Activated naive CD4-positive, alpha-beta T cell treated with anti-CD3 and anti-CD28 coated beads, Interleukin-2, amount 50 U/mL, for 72 hours (primary cell): Measurements from ENCODE around the gene RNU1-4. TPM values are rescaled to one million over a fixed set of nuclear protein-coding genes. Genes with fewer than 3 reads are reported as not detected.
A peak's percentile ranks its signal among the peaks of the same experiment; 100 is the strongest.
"Not testable (repeated sequence)": the region's sequence is repeated elsewhere in the genome, so short reads cannot be mapped to it uniquely, and the experiment has no call there.

ENCODE experiments used
- ATAC-seq, 2 donors: fragments of 150-1000 bp; cut with Tn5 transposase; 2 replicates each; pipeline ENCODE4 v1.10.0; 2021; ENCODE audit warnings: mild to moderate bottlenecking in 2 of 2, moderate library complexity in 2 of 2
- DNase-seq, 2 donors: peaks; one replicate each; pipeline ENCODE4 v3.0.0; 2021 to 2022; ENCODE audit warnings: low spot score in 2 of 2
- H3K27ac Mint-ChIP-seq, 2 donors: one replicate each; pipeline ENCODE4 v1.8.0; 2022; ENCODE audit warnings: mild to moderate bottlenecking in 2 of 2, mixed read lengths in 2 of 2
- H3K36me3 Mint-ChIP-seq, 2 donors: one replicate each; pipeline ENCODE4 v1.8.0; 2022; ENCODE audit warnings: mixed read lengths in 2 of 2
- H3K9me3 Mint-ChIP-seq, 2 donors: one replicate each; pipeline ENCODE4 v1.8.0; 2022; ENCODE audit warnings: mixed read lengths in 2 of 2
- total RNA-seq, 2 donors: library from RNA; stranded (reverse); gene quantifications; one replicate each; pipeline ENCODE4 v1.2.3, GENCODE V29; 2022

Gene RNU1-4
- total RNA-seq, 2 donors from 2014 or later: 1,082 to 1,722 TPM

DNA sequence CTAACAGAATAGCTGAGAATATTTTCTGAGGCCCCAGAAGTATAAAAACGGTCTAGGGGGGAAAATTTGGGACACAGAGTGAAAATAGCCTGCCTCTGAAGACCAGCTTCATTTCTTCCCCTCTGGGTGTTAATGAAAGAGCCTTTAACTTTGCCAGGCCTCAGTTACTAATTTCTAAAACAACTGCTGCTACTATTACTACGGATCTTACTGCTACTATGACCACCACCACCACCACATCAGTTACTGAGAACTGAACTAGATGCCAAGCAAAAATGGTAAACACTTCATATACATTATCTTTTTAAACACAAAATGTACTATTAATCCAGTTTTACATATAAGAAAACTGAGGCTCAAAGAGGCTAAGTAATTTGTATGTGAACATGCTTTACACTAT, 15.6 kb downstream of the RNU1-4 start:
- H3K27ac Mint-ChIP-seq, DNase-seq, H3K36me3 Mint-ChIP-seq, H3K9me3 Mint-ChIP-seq: not testable (repeated sequence)
- peak in 1 of 2 donors; percentile 22 for ATAC-seq

DNA sequence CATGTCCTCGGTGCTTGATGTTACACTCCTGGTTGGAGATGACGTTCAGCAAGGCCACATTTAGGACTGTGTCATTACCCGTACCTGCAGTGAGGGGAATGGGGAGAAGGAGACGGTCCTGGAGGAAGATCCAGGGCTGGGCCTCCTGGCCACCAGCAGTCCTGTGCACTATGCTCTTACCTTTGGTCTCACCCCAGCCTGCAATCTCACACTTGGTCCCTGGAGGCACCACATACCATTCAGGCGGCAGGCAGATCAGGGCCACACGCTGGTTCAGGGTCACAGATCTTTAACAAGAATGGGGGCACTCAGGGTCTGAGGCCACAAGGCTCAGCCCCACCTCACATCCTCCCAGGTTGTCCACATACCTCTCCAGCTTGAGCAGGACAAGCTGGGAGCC, 17.3 kb downstream of the RNU1-4 start:
- not testable (repeated sequence) for H3K36me3 Mint-ChIP-seq, H3K27ac Mint-ChIP-seq, DNase-seq, H3K9me3 Mint-ChIP-seq
- peak in 1 of 2 donors; percentile 67 for ATAC-seq

DNA sequence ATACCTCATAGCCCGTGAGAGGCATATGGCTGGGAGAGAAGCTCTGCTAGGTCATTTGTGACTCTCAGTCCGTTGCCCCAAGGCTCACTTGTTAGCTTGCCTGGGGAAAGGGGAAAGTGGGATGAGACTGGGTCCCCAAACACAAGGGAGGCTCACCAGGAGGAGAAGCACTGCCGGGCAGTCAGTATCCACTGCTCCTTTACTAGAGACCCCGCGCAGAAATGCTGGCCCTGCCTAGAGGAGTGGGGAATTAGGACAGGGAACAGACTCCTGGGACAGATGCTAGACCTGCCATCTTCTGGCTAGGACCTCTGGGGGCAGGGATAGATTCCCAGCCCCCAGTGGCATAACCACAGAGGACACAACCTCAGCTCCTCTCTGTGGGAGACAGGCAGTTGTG, 17.7 kb downstream of the RNU1-4 start:
- not testable (repeated sequence) for H3K9me3 Mint-ChIP-seq, H3K27ac Mint-ChIP-seq, ATAC-seq, H3K36me3 Mint-ChIP-seq
- peak in 1 of 2 donors; percentile 21 for DNase-seq

DNA sequence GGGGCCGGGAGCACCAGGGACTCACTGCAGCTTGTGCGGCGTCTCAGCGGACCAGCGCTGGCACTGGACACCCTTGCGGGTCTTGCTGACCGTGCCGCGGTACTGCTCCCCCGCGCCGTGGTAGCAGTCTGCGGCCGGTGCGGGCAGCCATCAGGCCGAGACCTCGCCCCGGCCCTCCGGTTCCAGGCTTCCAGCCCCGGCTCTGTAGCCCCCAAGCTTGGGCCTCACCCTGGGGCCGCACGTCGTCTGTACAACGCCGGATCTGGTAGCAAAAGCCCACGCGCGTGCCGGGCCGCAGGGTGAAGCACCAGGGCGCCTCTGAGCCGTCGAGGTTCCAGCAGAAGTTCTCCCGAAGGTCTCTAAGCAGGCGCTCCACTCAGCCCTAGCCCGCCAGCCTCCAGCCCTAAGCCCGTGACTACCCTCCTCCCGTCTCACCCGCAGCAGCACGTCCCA, 18.8 kb downstream of the RNU1-4 start:
- peak in 1 of 2 donors; percentile 11 for ATAC-seq
- not testable (repeated sequence) for H3K36me3 Mint-ChIP-seq, H3K27ac Mint-ChIP-seq, H3K9me3 Mint-ChIP-seq
- DNase-seq: peak in 1 of 2 donors; percentile 52

DNA sequence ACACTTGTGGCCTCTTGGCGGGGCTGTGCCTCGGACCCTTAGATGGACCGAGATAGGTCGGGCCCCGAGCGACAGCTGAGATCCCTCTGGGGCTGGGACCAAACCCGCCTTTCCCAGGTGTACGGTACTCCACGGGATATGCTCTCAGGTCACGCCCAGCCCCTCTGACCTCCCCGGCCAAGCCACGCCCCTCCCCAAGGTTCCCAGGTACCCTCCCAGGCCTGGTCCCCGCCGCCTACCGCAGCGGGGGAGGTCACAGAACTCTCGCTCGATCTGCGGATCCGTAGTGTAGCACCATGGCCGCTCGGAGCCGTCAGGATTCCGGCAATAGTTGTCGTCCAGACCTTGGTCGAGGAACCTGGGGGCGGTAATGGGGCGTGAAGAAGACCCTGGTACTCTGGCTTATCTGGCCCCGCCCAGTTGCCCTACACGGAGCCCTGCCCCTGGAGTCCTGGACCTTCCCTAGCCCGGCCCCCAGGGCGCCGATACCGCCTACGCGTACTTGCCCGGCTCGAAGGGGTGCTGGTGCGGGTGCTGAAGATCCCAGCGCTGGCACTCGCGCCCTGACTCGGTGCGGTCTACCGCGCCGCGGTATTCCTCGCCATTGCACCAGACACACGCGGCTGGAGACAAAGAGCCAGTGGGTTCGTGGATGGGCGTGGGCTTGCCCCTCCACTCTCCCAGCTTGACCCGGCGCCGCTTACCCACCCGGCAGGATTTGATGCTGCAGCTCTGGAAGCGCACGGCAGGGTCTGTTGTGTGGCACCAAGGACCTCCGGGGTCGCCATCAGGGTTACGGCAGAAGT, 19.5 kb downstream of the RNU1-4 start:
- H3K36me3 Mint-ChIP-seq, H3K27ac Mint-ChIP-seq, H3K9me3 Mint-ChIP-seq, DNase-seq: not testable (repeated sequence)
- peak; percentile 38 to 45 for ATAC-seq

DNA sequence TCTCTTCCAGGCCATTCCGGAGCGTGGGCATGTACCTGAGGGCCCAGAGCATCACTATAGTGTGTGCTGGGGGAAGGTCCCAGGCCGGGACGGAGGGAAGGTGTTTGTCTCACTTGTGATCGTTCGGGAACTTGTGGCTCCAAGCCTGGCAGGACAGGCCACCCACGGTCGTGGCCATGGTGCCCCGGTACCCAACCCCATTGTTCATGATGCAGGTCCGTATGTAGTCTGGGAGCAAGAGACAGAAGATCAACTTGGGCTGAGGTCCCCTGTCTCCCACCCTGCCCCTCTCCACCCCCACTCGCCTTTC, 20.1 kb downstream of the RNU1-4 start:
- ATAC-seq, H3K9me3 Mint-ChIP-seq: not testable (repeated sequence)

DNA sequence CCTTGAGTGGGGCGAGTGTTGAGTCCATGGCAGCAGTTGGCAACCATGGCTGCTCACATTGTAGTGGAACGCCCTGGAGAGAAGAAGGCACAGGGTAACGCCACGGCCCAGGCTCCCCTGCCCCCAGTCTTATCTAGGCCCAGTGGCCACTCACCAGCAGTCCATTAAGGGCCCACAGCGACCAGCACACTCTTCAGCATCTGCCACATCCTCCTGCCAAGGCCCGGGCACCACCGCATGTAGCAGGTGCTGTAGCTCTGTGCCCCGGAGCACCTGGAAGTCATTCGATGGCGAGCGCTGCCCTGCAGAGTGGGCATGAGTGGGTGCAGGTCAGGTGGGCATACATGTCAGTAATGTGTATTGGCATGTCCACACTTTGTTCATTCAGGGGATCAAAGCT, 20.5 kb downstream of the RNU1-4 start:
- not testable (repeated sequence) for H3K27ac Mint-ChIP-seq, ATAC-seq, DNase-seq, H3K36me3 Mint-ChIP-seq, H3K9me3 Mint-ChIP-seq

More for the DNA sequence above, 20.1 kb downstream of the RNU1-4 start:
- DNase-seq, H3K36me3 Mint-ChIP-seq, H3K27ac Mint-ChIP-seq: not testable (repeated sequence)

DNA sequence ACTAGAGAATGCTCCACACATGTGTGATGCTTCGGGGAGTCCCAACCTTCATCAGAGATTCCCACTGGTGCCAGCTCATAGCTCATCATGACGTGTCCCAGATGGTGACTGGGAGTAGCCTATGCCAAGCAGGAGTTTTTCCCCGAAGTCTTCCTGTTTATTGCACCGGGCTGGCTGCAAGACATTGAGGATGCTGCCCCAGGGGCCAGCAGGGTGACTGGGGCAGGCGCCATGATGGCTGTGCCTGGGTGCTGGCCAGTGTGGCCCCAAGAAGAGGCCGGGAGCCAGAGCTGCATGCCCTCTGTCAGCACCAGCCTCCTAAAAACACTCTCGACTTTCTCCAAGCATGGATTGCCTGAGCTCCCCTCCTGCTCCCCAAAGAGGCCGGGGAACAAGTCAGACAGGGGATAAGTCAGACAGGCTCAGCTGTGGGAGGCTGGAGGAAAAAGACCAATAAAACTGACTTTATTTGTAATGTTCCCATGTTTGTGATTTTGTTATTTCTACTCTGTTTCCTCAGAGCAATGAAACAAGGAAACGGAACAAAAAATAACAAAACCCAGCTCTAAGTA, 24.0 kb downstream of the RNU1-4 start:
- ATAC-seq, DNase-seq, H3K27ac Mint-ChIP-seq, H3K9me3 Mint-ChIP-seq, H3K36me3 Mint-ChIP-seq: not testable (repeated sequence)

DNA sequence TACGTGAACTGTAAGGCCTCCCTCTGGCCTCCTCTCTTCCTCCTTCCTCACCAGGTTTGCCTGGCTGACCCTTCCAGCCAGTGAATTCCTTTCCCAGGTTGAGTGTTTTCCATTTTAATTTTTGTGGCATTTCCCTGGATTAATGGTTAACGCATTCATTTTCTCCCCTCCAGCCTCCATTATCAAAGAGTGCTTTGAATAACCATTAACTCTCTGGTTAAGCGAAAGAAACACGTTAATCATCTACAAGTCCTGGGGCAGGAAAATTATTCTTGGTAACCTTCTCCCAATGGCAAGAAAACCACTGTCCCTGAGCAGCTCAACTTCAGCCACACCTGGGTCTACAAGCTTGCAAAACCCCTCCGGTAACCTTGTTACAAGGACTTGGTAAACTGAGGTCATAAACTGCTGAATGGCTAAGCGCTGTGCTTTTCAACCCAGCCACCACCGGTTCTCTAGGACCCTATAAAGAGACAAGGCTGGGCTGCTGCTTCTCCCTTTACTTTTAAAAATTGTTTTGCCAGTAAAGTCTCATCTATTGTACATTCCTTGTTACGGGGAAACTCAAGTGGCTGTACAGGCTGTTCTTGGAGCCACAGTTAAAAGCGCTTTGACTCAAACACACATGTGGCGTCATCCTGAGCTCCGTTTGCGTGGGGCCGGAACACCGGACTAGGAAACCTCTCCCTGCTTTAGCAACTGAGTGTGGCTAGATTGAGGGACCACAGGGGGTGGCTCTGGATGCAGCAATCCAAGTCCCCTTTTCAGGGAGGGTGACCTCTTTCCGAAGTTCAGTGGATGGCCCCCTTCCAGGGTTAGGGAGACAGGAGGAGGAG, 24.7 kb downstream of the RNU1-4 start:
- H3K27ac Mint-ChIP-seq, H3K9me3 Mint-ChIP-seq, DNase-seq, ATAC-seq, H3K36me3 Mint-ChIP-seq: not testable (repeated sequence)

DNA sequence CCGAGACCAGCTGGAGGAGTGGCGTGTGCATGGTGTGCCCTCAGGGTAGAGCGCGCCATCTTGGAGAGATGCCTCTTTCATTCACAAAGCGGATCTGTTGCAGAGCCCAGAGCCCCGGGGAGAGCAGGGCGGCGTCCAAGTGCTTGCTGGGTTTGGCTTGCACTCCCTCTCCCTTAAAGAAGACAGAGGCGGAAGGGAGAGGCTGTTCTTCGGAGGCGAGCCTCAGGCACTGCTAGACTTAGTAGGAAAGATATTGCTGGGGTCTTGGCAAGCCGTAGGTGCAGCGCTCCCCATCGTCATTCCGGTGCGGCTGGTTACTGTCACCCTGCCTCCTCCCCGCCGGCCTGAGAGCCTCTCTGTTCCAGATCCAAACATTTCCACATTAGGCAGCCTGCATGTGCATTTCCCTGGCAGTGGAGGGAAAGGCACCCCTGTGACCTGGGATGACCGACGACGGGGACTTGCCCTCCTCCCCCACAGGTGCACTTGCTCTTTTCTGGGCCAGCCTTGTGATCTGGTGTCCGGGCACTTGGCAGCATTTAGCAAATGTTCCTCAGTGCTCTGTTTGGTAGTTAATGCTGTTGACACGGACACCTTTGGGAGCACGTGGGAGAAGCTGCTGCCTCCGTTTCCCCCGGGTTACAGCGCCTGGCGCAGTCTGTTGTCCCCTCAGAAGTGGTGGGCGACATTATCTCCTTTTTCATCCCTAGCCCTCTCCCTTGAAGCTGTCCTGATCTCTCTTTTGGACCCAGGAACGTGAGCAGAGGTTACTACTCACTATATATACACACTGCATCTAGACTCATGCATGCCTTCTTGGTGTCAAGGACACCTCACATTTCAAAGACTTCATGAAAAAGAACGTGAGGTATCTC, 25.7 kb downstream of the RNU1-4 start:
- not testable (repeated sequence) for H3K36me3 Mint-ChIP-seq, H3K27ac Mint-ChIP-seq, ATAC-seq, DNase-seq, H3K9me3 Mint-ChIP-seq

DNA sequence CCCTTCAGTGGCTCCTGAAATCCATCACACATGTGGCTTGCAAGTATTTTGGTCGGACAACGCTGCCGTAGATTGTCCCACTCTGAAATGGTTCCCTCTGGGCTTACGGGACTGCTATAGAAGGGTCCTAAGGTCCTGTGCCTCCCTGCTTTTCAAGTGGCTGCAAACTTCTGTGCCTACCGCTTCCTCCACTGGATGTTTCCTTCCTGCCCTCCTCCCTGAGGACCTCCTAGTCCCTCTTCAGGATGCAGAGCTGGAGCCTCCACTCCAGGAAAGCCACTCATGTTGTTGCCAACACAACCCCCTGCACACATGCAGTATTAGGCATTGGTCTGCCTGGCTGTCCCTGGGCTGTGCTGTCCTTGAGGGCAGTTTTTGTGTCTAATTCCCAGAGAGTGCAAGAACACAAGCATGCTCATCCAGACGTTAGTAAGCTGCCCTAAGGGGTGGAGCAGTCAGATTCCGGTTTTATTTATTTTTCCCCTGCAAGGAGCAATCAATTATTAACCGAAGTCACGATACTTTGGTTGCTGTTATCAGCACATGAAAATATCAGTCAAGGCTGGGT, 26.5 kb downstream of the RNU1-4 start:
- DNase-seq, H3K27ac Mint-ChIP-seq, H3K9me3 Mint-ChIP-seq, ATAC-seq, H3K36me3 Mint-ChIP-seq: not testable (repeated sequence)

DNA sequence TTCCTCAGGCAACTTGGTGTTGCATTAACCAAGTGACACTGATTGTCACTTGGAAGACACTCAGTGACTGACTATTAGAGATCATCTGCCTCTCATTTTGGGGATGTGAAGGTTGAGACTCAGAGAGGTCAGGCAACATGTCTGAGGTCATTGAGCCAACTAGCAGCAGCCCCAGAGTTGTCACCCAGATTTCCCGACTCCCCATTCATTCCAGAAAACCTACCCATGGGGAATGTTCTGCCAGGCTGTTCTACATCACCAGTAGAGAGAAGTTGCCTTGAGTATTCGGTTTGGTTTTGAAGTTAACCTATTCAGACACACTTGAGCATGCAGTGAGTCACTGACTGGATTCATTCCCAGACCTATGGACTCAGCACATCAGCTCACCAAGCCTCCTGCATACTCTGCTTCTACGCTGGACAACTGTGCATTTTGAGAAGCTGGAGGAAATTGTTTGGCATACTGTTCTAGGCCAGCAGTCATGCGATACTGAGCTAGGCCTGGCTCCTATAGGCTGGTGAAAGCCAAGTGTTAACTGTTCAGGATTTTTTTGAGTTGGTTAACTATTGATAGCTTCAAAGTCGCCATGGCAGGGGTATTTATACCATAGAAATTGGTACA, 29.9 kb downstream of the RNU1-4 start:
- not testable (repeated sequence) for DNase-seq, ATAC-seq, H3K9me3 Mint-ChIP-seq, H3K36me3 Mint-ChIP-seq, H3K27ac Mint-ChIP-seq

DNA sequence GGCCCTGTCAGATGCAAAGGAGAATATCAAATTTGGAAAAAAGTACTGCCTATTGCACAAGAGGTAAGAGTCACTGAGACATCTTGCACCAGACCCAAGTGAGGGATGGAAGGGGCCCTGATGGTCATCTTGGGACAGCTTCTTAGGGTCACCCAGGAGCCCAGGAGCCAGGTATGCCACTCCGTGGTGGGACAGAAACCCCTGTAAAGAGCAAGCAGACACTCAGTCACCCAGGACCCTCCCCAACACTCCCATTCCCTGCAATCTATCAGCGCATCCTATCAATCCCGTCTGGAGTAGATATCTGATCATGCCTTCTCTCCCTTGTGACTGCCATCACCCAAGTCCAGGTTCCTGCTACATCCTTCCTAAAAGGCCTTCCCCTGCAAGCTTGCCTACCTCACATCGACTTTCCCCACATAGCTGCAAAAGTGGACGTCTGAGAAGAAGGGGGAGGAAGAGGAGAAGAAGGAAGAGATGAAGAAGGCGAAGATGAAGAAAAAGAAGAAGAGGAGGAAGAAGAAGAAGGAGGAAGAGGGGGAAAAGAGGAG, 30.7 kb downstream of the RNU1-4 start:
- not testable (repeated sequence) for H3K9me3 Mint-ChIP-seq, H3K36me3 Mint-ChIP-seq, H3K27ac Mint-ChIP-seq, DNase-seq, ATAC-seq

DNA sequence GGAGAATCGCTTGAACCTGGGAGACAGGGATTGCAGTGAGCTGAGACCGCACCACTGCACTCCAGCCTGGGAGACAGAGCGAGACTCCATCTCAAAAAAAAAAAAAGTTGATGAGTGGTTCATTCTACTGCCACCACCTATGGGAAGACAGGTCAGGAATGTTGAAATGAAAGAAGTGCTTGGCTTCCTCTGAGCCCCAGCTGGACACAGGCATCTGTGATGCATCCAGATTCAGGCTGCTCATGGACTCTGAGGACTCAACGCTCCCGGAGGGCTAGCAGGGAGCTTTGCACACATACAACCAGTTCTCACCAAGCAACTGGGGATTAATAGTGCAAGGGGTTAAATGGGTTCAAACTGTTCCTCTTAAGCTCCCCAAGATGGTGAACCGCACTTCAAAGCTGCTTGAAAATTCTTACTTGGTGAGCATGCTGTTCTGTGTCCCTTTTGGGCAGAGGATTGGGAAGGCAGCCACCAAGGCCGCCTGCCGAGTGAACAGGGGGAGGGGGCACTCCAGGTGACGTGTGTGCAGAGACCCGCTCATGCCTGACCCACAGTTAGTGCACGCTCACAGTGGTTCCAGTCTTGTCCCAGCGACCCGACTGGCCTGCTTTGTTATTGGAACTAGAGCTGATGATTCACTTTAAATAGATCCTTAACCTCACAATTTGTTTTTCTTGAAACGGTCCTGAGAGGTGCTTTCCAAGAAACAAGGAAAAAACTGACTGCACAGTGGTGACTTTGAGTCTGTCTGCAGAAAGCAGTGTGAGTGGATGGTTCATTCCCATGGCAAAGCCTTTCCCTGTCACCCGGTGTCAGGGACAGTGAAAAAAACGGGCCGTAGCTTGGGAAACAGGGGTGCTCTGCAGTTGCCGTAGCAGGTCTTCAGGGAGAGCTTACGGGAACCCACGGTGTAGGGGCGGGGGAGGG, 32.2 kb downstream of the RNU1-4 start:
- DNase-seq, H3K9me3 Mint-ChIP-seq, H3K27ac Mint-ChIP-seq, H3K36me3 Mint-ChIP-seq: not testable (repeated sequence)
- peak in 1 of 2 donors; percentile 22 for ATAC-seq

DNA sequence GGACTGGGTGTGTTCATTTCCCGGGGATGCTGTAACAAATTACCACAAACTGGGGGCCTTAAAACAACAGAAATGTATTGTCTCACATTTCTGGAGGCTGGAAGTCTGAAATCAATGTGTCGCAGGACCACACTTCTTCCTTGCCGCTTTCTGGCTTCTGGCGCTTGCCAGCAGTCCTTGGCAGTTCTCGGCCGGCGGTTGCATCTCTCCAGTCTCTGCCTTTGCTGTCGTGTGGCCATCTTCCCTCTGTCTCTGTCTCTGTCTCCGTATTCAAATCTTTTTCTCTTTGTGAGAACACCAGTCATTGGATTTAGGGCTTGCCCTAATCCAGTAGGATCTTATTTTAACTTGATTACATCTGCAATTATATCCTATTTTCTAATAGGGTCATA, 32.9 kb downstream of the RNU1-4 start:
- not testable (repeated sequence) for DNase-seq, H3K9me3 Mint-ChIP-seq, ATAC-seq, H3K36me3 Mint-ChIP-seq, H3K27ac Mint-ChIP-seq
